Thoracic aorta (tissue), 2 donors: ENCODE data around the gene PTRH1. TPM values are rescaled to one million over a fixed set of nuclear protein-coding genes. Genes with fewer than 3 reads are reported as not detected.

Experiments used
- ATAC-seq: fragments of 150-250 bp; one replicate; pipeline ENCODE4 v1.8.0; 2017; ENCODE audit warnings: low read depth; ENCODE audit not compliant: insufficient number of reproducible peaks, low FRiP score
- DNase-seq: peaks from one replicate; pipeline ENCODE4 v3.0.0-alpha.2; 2020; ENCODE audit warnings: low spot score
- H3K27ac ChIP-seq, 2 donors: fragments of 200-600 bp; sonication (generic); 1 replicate in 1 of 2; 2 replicates in 1 of 2; pipeline ENCODE4 v1.5.1; 2016; ENCODE audit warnings: mild to moderate bottlenecking in 2 of 2, moderate library complexity in 2 of 2
- H3K27me3 ChIP-seq: fragments of 200-600 bp; sonication (generic); replicated peaks from 2 replicates; pipeline ENCODE4 v1.6.0; 2016; ENCODE audit warnings: mild to moderate bottlenecking; ENCODE audit not compliant: insufficient read depth
- H3K36me3 ChIP-seq: fragments of 200-600 bp; sonication (generic); one replicate; pipeline ENCODE4 v1.5.1; 2016
- H3K4me1 ChIP-seq, 2 donors: fragments of 200-600 bp; sonication (generic); 1 replicate in 1 of 2; 2 replicates in 1 of 2; pipeline versions ENCODE4 v1.5.1 to v1.6.0; 2016; ENCODE audit warnings: low read depth in 2 of 2, mild to moderate bottlenecking in 1 of 2; ENCODE audit not compliant: control insufficient read depth in 1 of 2
- H3K4me3 ChIP-seq: fragments of 200-600 bp; sonication (generic); 2 replicates; pipeline ENCODE4 v1.5.1; 2016; ENCODE audit warnings: mild to moderate bottlenecking
- H3K9me3 ChIP-seq: fragments of 200-600 bp; sonication (generic); 2 replicates; pipeline ENCODE4 v1.5.1; 2016
- CTCF ChIP-seq: fragments of 200-600 bp; sonication (generic); IDR thresholded peaks from one replicate; pipeline ENCODE4 v1.5.1; 2019; ENCODE audit warnings: antibody characterized with exemption
- total RNA-seq, 2 donors: library from RNA; depleted of rRNA; stranded (reverse); fragments of >200 nt; gene quantifications; one replicate each; pipeline versions ENCODE4 v1.1.0 to v1.2.3, GENCODE V29; 2016

PTRH1 gene
- total RNA-seq, 2 donors from 2014 or later, result 9.3 to 25.9 TPM

GRCh38 chr9:127684576-127684975 is 30.9 kb downstream of the PTRH1 start:
- H3K9me3 ChIP-seq, result no peaks in the 10 kb centered on the region
- H3K27me3 ChIP-seq, result no peaks in the 10 kb centered on the region
- no peak overlapping the region for H3K27ac ChIP-seq
- DNase-seq (no peak), ATAC-seq (no peak)
- H3K36me3 ChIP-seq, result peaks cover 14% of the 10 kb centered on the region
- TF ChIP-seq CTCF, result no peak
- H3K4me1 ChIP-seq, result no peaks in the 10 kb centered on the region
- H3K4me3 ChIP-seq, result no peak overlapping the region

- DNase-seq (no peak), ATAC-seq (no peak)
- Histone ChIP-seq H3K4me3 (no peak overlapping the region), H3K36me3 (peaks cover 19% of the 10 kb centered on the region), H3K27me3 (no peaks in the 10 kb centered on the region), H3K4me1 (no peaks in the 10 kb centered on the region), H3K27ac (no peak overlapping the region), H3K9me3 (no peaks in the 10 kb centered on the region)
- no peak for TF ChIP-seq CTCF
Measured at GRCh38 chr9:127683723-127684122, 31.7 kb downstream of the PTRH1 start.

- ATAC-seq, result no peak
Measured at GRCh38 chr9:127682351-127683136, 32.9 kb downstream of the PTRH1 start.

GRCh38 chr9:127680846-127681245 is 34.6 kb downstream of the PTRH1 start:
- no peak for ATAC-seq
- H3K4me1 ChIP-seq, result no peaks in the 10 kb centered on the region
- no peaks in the 10 kb centered on the region for H3K27me3 ChIP-seq
- no peak for DNase-seq
- TF ChIP-seq CTCF, result no peak
- H3K36me3 ChIP-seq, result peaks cover 34% of the 10 kb centered on the region
- no peaks in the 10 kb centered on the region for H3K9me3 ChIP-seq
- no peak overlapping the region for H3K27ac ChIP-seq
- H3K4me3 ChIP-seq, result no peak overlapping the region

More at GRCh38 chr9:127682351-127683136, 32.9 kb downstream of the PTRH1 start:
- Histone ChIP-seq H3K27me3 (no peaks in the 10 kb centered on the region), H3K9me3 (no peaks in the 10 kb centered on the region), H3K36me3 (peaks cover 27% of the 10 kb centered on the region), H3K4me3 (no peak overlapping the region), H3K4me1 (no peaks in the 10 kb centered on the region), H3K27ac (no peak overlapping the region)
- no peak for DNase-seq
- no peak for TF ChIP-seq CTCF

GRCh38 chr9:127680226-127680625 is 35.2 kb downstream of the PTRH1 start:
- Histone ChIP-seq H3K27me3 (no peaks in the 10 kb centered on the region), H3K9me3 (no peaks in the 10 kb centered on the region), H3K4me3 (no peak overlapping the region), H3K36me3 (peaks cover 37% of the 10 kb centered on the region), H3K4me1 (no peaks in the 10 kb centered on the region), H3K27ac (no peak overlapping the region)
- ATAC-seq (no peak), DNase-seq (no peak)
- no peak for TF ChIP-seq CTCF
